Suprapubic skin (tissue), 4 donors: ENCODE data around the gene SLC37A1.

Experiments used
- CTCF ChIP-seq, 2 donors: fragments of 200-600 bp in 1 of 2; fragments of 450-650 bp in 1 of 2; sonication (generic) in 1 of 2; IDR thresholded peaks; one replicate each; pipeline ENCODE4 v1.5.1; 2016 to 2019; ENCODE audit warnings: antibody characterized with exemption in 2 of 2, mild to moderate bottlenecking in 1 of 2, moderate library complexity in 1 of 2
- EP300 ChIP-seq: sonication (generic); formaldehyde crosslinking; IDR thresholded peaks from one replicate; pipeline ENCODE4 v1.6.1; 2017; ENCODE audit warnings: antibody characterized with exemption
- POLR2A ChIP-seq, 2 donors: fragments of 450-650 bp; IDR thresholded peaks; one replicate each; pipeline ENCODE4 v1.6.1; 2017; ENCODE audit warnings: antibody characterized with exemption in 2 of 2, mild to moderate bottlenecking in 2 of 2, moderate library complexity in 2 of 2
- POLR2AphosphoS5 ChIP-seq, 3 donors: sonication (generic); formaldehyde crosslinking; IDR thresholded peaks; one replicate each; pipeline ENCODE4 v1.6.1; 2017; ENCODE audit warnings: antibody characterized with exemption in 3 of 3

DNA sequence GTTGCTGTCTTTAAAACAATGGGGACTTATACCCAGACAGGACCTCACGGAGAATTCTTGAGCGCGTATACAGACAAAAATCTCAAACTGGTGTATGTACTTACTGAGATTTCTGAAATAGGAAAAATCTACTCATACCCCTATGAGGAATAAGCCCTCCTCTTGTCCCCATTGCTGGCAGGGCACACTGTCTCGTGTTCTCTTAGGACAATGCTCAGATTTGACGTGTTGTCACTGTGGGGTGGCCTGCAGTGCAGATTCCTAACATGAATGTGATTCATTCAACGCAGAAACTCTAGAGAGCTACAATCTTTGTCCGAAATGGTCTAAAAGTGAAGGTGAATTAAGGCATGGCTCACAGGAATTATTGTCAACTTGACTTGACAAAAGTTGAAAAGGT is 108.6 kb downstream of the SLC37A1 start:
- no peak for TF ChIP-seq CTCF (IDR thresholded peaks at IDR 0.05)
- no peak for TF ChIP-seq POLR2A (IDR thresholded peaks at IDR 0.05)
- TF ChIP-seq EP300 = no peak
- TF ChIP-seq POLR2AphosphoS5 (IDR thresholded peaks at IDR 0.05) = no peak
